GM23338 (cell line): Measurements from ENCODE around the gene EPX. TPM values are rescaled to one million over a fixed set of nuclear protein-coding genes. Genes with fewer than 3 reads are reported as not detected.
A peak's percentile ranks its signal among the peaks of the same experiment; 100 is the strongest.

Source experiments
- ATAC-seq: fragments of 200-7000 bp; cut with Tn5 transposase; 3 replicates; pipeline ENCODE4 v1.9.1; 2020
- DNase-seq: peaks from one replicate; pipeline ENCODE4 v3.0.0-alpha.2; 2015; ENCODE audit warnings: low spot score
- H2AFZ ChIP-seq: fragments of 200-600 bp; sonication (generic); 2 replicates; pipeline ENCODE4 v1.8.0; 2016; ENCODE audit warnings: antibody characterized with exemption, mild to moderate bottlenecking, moderate library complexity
- H3F3A ChIP-seq: fragments of 200-600 bp; sonication (generic); replicated peaks from 2 replicates; pipeline ENCODE4 v1.8.0; 2017; ENCODE audit warnings: antibody characterized with exemption, mixed run types, low read depth
- H3K27ac ChIP-seq: fragments of 200-600 bp; sonication (generic); 2 replicates; pipeline ENCODE4 v1.6.1; 2016; ENCODE audit warnings: low read depth
- H3K27me3 ChIP-seq: fragments of 200-600 bp; sonication (generic); 2 replicates; pipeline ENCODE4 v1.8.0; 2016; ENCODE audit warnings: mild to moderate bottlenecking, mixed run types, moderate library complexity; ENCODE audit not compliant: insufficient read depth
- H3K36me3 ChIP-seq: fragments of 200-600 bp; sonication (generic); 2 replicates; pipeline ENCODE4 v1.8.0; 2016; ENCODE audit warnings: mild to moderate bottlenecking; ENCODE audit not compliant: insufficient read depth
- H3K4me1 ChIP-seq: fragments of 200-600 bp; sonication (generic); 2 replicates; pipeline ENCODE4 v1.8.0; 2016; ENCODE audit warnings: mild to moderate bottlenecking, moderate library complexity; ENCODE audit not compliant: insufficient read depth
- H3K4me2 ChIP-seq: fragments of 200-600 bp; sonication (generic); 2 replicates; pipeline ENCODE4 v1.7.1; 2017; ENCODE audit warnings: mixed run types
- H3K4me3 ChIP-seq: fragments of 200-600 bp; sonication (generic); 2 replicates; pipeline ENCODE4 v1.6.1; 2016; ENCODE audit warnings: mixed run types
- H3K79me2 ChIP-seq: fragments of 200-600 bp; sonication (generic); replicated peaks from 2 replicates; pipeline ENCODE4 v1.8.0; 2017; ENCODE audit warnings: mild to moderate bottlenecking; ENCODE audit not compliant: insufficient read depth
- H3K9me2 ChIP-seq: fragments of 200-600 bp; sonication (generic); 2 replicates; pipeline ENCODE4 v1.8.0; 2017; ENCODE audit not compliant: insufficient read depth
- H4K20me1 ChIP-seq: fragments of 200-600 bp; sonication (generic); replicated peaks from 2 replicates; pipeline ENCODE4 v1.8.0; 2017; ENCODE audit warnings: mild to moderate bottlenecking; ENCODE audit not compliant: insufficient read depth
- H3K27ac Mint-ChIP-seq: 2 replicates; pipeline ENCODE4 v1.8.0; 2020; ENCODE audit warnings: inconsistent platforms, mild to moderate bottlenecking, moderate library complexity, mixed read lengths
- H3K27me3 Mint-ChIP-seq: 3 replicates; pipeline ENCODE4 v1.8.0; 2022; ENCODE audit warnings: low read depth, mild to moderate bottlenecking, moderate library complexity, mixed read lengths, inconsistent platforms; ENCODE audit not compliant: insufficient read depth, poor library complexity
- H3K36me3 Mint-ChIP-seq: 3 replicates; pipeline ENCODE4 v1.8.0; 2021; ENCODE audit warnings: low read depth, mild to moderate bottlenecking, inconsistent platforms, moderate library complexity, mixed read lengths
- H3K4me1 Mint-ChIP-seq: 3 replicates; pipeline ENCODE4 v1.8.0; 2020; ENCODE audit warnings: mild to moderate bottlenecking, inconsistent platforms, mixed read lengths
- H3K4me3 Mint-ChIP-seq: 3 replicates; pipeline ENCODE4 v1.8.0; 2021; ENCODE audit warnings: moderate library complexity, mild to moderate bottlenecking, inconsistent platforms, mixed read lengths
- H3K9me3 Mint-ChIP-seq: 3 replicates; pipeline ENCODE4 v1.8.0; 2020; ENCODE audit warnings: moderate library complexity, mild to moderate bottlenecking, inconsistent platforms, mixed read lengths
- CREB1 ChIP-seq: fragments of 250-450 bp; sonication (Bioruptor Pico); IDR thresholded peaks from 2 replicates; pipeline ENCODE4 v1.5.0; 2020; ENCODE audit warnings: low read depth, mild to moderate bottlenecking, moderate library complexity
- CTCF ChIP-seq, 2 experiments: fragments of 200-600 bp in 1 of 2; sonication (generic) in 1 of 2; conservative IDR thresholded peaks; 2 replicates each; pipeline versions ENCODE4 v1.5.1 to v1.6.1; 2016 to 2017; ENCODE audit warnings: antibody characterized with exemption in 2 of 2, low read depth in 2 of 2, mild to moderate bottlenecking in 2 of 2, moderate library complexity in 1 of 2
- ETS1 ChIP-seq: IDR thresholded peaks from 2 replicates; pipeline ENCODE4 v1.6.1; 2016; ENCODE audit warnings: antibody characterized with exemption
- EZH2 ChIP-seq: fragments of 200-600 bp; sonication (generic); IDR thresholded peaks from one replicate; pipeline ENCODE4 v1.8.0; 2017; ENCODE audit warnings: antibody characterized with exemption, mild to moderate bottlenecking, low read depth; ENCODE audit not compliant: unreplicated experiment
- EZH2phosphoT487 ChIP-seq: fragments of 200-600 bp; sonication (generic); IDR thresholded peaks from one replicate; pipeline ENCODE4 v1.8.1; 2018; ENCODE audit warnings: antibody characterized with exemption; ENCODE audit not compliant: unreplicated experiment
- JUNB ChIP-seq: IDR thresholded peaks from one replicate; pipeline ENCODE4 v1.6.1; 2016; ENCODE audit warnings: antibody characterized with exemption; ENCODE audit not compliant: unreplicated experiment
- NANOG ChIP-seq: IDR thresholded peaks from 2 replicates; pipeline ENCODE4 v1.6.1; 2016; ENCODE audit warnings: antibody characterized with exemption, borderline replicate concordance
- POLR2AphosphoS5 ChIP-seq: IDR thresholded peaks from 2 replicates; pipeline ENCODE4 v1.6.1; 2016; ENCODE audit warnings: antibody characterized with exemption, low read depth
- REST ChIP-seq: IDR thresholded peaks from one replicate; pipeline ENCODE4 v1.6.1; 2018; ENCODE audit warnings: antibody characterized with exemption; ENCODE audit not compliant: unreplicated experiment
- STAT1 ChIP-seq: IDR thresholded peaks from one replicate; pipeline ENCODE4 v1.6.1; 2016; ENCODE audit warnings: antibody characterized with exemption; ENCODE audit not compliant: unreplicated experiment
- ZNF114 ChIP-seq: fragments of 250-450 bp; sonication (Bioruptor Pico); IDR thresholded peaks from 2 replicates; pipeline ENCODE4 v1.5.0; 2020; ENCODE audit warnings: mild to moderate bottlenecking, moderate library complexity
- ZNF331 ChIP-seq: fragments of 250-450 bp; sonication (Bioruptor Pico); IDR thresholded peaks from 2 replicates; pipeline ENCODE4 v1.5.0; 2020; ENCODE audit warnings: low read depth, mild to moderate bottlenecking, moderate library complexity
- ZNF462 ChIP-seq: fragments of 250-450 bp; sonication (Bioruptor Pico); IDR thresholded peaks from 2 replicates; pipeline ENCODE4 v1.5.0; 2020; ENCODE audit warnings: mild to moderate bottlenecking, moderate library complexity
- polyA plus RNA-seq: library from polyadenylated mRNA; unstranded; fragments of >200 nt; fragmentation: Nextera tagmentation; extraction: Ambion mirVana; gene quantifications from 2 replicates; pipeline ENCODE4 v1.2.1, GENCODE V29; 2016
- total RNA-seq: library from RNA; depleted of rRNA; stranded (reverse); fragments of >200 nt; shearing (Covaris generic); gene quantifications from 2 replicates; pipeline ENCODE4 v1.2.3, GENCODE V29; 2014

The EPX gene
- total and polyA plus RNA-seq, 2 experiments from 2014 or later: 0.10 TPM; not detected in 1

- H2AFZ ChIP-seq: peak overlapping the region; percentile 89
Measured at GRCh38 chr17:58232707-58233156, 40.2 kb downstream of the EPX start.

More at GRCh38 chr17:58232707-58233156, 40.2 kb downstream of the EPX start:
- H3K9me3 Mint-ChIP-seq: peaks cover 4% of the 10 kb centered on the region; the same call in 1 of the 3 replicates
- ATAC-seq (peak; percentile 78), DNase-seq (peak; percentile 33)
- no peak for TF ChIP-seq EZH2phosphoT487
- no peak for TF ChIP-seq ZNF462 (CRISPR knock-in tag)
- no peak for TF ChIP-seq POLR2AphosphoS5
- TF ChIP-seq REST: no peak
- no peak for TF ChIP-seq ZNF331 (CRISPR knock-in tag)
- TF ChIP-seq ZNF114 (CRISPR knock-in tag): no peak
- TF ChIP-seq NANOG: no peak
- TF ChIP-seq ETS1: no peak
- no peak for TF ChIP-seq STAT1
- TF ChIP-seq JUNB: no peak
- no peak for TF ChIP-seq CTCF (conservative IDR thresholded peaks at IDR 0.05; ENCODE audit: low read depth in 2 of 2)
- no peak for TF ChIP-seq EZH2
- no peak for TF ChIP-seq CREB1 (CRISPR knock-in tag)
- Histone ChIP-seq H3K79me2 (no peaks in the 10 kb centered on the region), H3F3A (no peaks in the 10 kb centered on the region), H3K36me3 (no peaks in the 10 kb centered on the region), H3K4me2 (no peak overlapping the region), H3K9me2 (0 out of 2 replicates have a peak, but pooled peaks cover 3% of the 10 kb centered on the region), H3K4me3 (no peak overlapping the region), H3K27me3 (peaks cover 15% of the 10 kb centered on the region; the same call in 1 of the 2 replicates), H3K4me1 (peaks cover 3% of the 10 kb centered on the region; the same call in 1 of the 2 replicates), H4K20me1 (no peaks in the 10 kb centered on the region), H3K27ac (no peak overlapping the region)
- peaks cover 10% of the 10 kb centered on the region for H3K4me1 Mint-ChIP-seq
- no peak overlapping the region for H3K27ac Mint-ChIP-seq
- H3K4me3 Mint-ChIP-seq: no peak overlapping the region
- H3K27me3 Mint-ChIP-seq: no peaks in the 10 kb centered on the region
- no peaks in the 10 kb centered on the region for H3K36me3 Mint-ChIP-seq
